Measurements from ENCODE around the gene C1orf52. TPM values are rescaled to one million over a fixed set of nuclear protein-coding genes. Genes with fewer than 3 reads are reported as not detected.

C1orf52 gene
- total and polyA plus RNA-seq, 5 donors from 2014 or later, result 19.7 to 55.6 (median 27.6) TPM

- Histone ChIP-seq H3K27me3 (ENCODE audit: control insufficient read depth, insufficient read depth, low read length) (no peaks in the 10 kb centered on the region), H3K4me1 (ENCODE audit: control insufficient read depth, insufficient read depth, low read length, poor library complexity, severe bottlenecking) (no peaks in the 10 kb centered on the region), H3K4me3 (ENCODE audit: low read depth, low read length) (no peak overlapping the region), H3K27ac (ENCODE audit: insufficient read depth, low read length, poor library complexity, severe bottlenecking) (no peak overlapping the region), H3K36me3 (ENCODE audit: control insufficient read depth, insufficient read depth, low read length) (no peaks in the 10 kb centered on the region), H3K9me3 (ENCODE audit: control insufficient read depth in 2 of 2, low read length in 2 of 2) (no peaks in the 10 kb centered on the region)
- Mint-ChIP-seq H3K9me3 (no peaks in the 10 kb centered on the region), H3K36me3 (no peaks in the 10 kb centered on the region), H3K27me3 (peaks cover 4% of the 10 kb centered on the region), H3K27ac (no peak overlapping the region), H3K4me3 (no peak overlapping the region), H3K4me1 (no peaks in the 10 kb centered on the region)
- DNase-seq (no peak), ATAC-seq (ENCODE audit: low read depth in 2 of 2) (no peak)
Measured at GRCh38 chr1:85289207-85289847, 29.9 kb upstream of the C1orf52 start.

GRCh38 chr1:85284202-85284601 lies 24.7 kb upstream of the C1orf52 start:
- H3K27ac ChIP-seq (ENCODE audit: insufficient read depth, low read length, poor library complexity, severe bottlenecking), result no peak overlapping the region
- H3K27me3 Mint-ChIP-seq, result peaks cover under 1% of the 10 kb centered on the region
- H3K9me3 Mint-ChIP-seq, result no peaks in the 10 kb centered on the region

GRCh38 chr1:85283475-85284199 lies 24.2 kb upstream of the C1orf52 start:
- Histone ChIP-seq H3K4me1 (ENCODE audit: control insufficient read depth, insufficient read depth, low read length, poor library complexity, severe bottlenecking) (peaks cover 5% of the 10 kb centered on the region), H3K27ac (ENCODE audit: insufficient read depth, low read length, poor library complexity, severe bottlenecking) (no peak overlapping the region), H3K4me3 (ENCODE audit: low read depth, low read length) (no peak overlapping the region), H3K36me3 (ENCODE audit: control insufficient read depth, insufficient read depth, low read length) (no peaks in the 10 kb centered on the region), H3K9me3 (ENCODE audit: control insufficient read depth in 2 of 2, low read length in 2 of 2) (no peaks in the 10 kb centered on the region), H3K27me3 (ENCODE audit: control insufficient read depth, insufficient read depth, low read length) (no peaks in the 10 kb centered on the region)
- no peak for DNase-seq
- no peaks in the 10 kb centered on the region for H3K36me3 Mint-ChIP-seq
- H3K4me3 Mint-ChIP-seq, result no peak overlapping the region
- peaks cover 6% of the 10 kb centered on the region for H3K27me3 Mint-ChIP-seq
- H3K9me3 Mint-ChIP-seq, result peaks cover 0 to 3% (median 0%) of the 10 kb centered on the region in 7 donors
- H3K27ac Mint-ChIP-seq, result peak overlapping the region in 1 of 3 donors; percentile 5
- ATAC-seq (ENCODE audit: low read depth in 2 of 2), result no peak
- H3K4me1 Mint-ChIP-seq, result peaks cover 0 to 21% (median 9%) of the 10 kb centered on the region in 4 donors

More at GRCh38 chr1:85284202-85284601, 24.7 kb upstream of the C1orf52 start:
- Mint-ChIP-seq H3K4me3 (no peak overlapping the region), H3K27ac (no peak overlapping the region), H3K36me3 (no peaks in the 10 kb centered on the region), H3K4me1 (peaks cover 0 to 16% (median 3%) of the 10 kb centered on the region in 4 donors)
- DNase-seq (no peak), ATAC-seq (ENCODE audit: low read depth in 2 of 2) (no peak)
- Histone ChIP-seq H3K36me3 (ENCODE audit: control insufficient read depth, insufficient read depth, low read length) (no peaks in the 10 kb centered on the region), H3K9me3 (ENCODE audit: control insufficient read depth in 2 of 2, low read length in 2 of 2) (no peaks in the 10 kb centered on the region), H3K27me3 (ENCODE audit: control insufficient read depth, insufficient read depth, low read length) (no peaks in the 10 kb centered on the region), H3K4me3 (ENCODE audit: low read depth, low read length) (no peak overlapping the region), H3K4me1 (ENCODE audit: control insufficient read depth, insufficient read depth, low read length, poor library complexity, severe bottlenecking) (no peaks in the 10 kb centered on the region)

- Histone ChIP-seq H3K9me3 (ENCODE audit: control insufficient read depth in 2 of 2, low read length in 2 of 2) (no peaks in the 10 kb centered on the region), H3K27ac (ENCODE audit: insufficient read depth, low read length, poor library complexity, severe bottlenecking) (no peak overlapping the region), H3K36me3 (ENCODE audit: control insufficient read depth, insufficient read depth, low read length) (no peaks in the 10 kb centered on the region), H3K4me1 (ENCODE audit: control insufficient read depth, insufficient read depth, low read length, poor library complexity, severe bottlenecking) (peaks cover 5% of the 10 kb centered on the region), H3K4me3 (ENCODE audit: low read depth, low read length) (no peak overlapping the region), H3K27me3 (ENCODE audit: control insufficient read depth, insufficient read depth, low read length) (no peaks in the 10 kb centered on the region)
- Mint-ChIP-seq H3K4me3 (peak overlapping the region in 1 of 4 donors; percentile 12), H3K9me3 (peaks cover 0 to 3% (median 0%) of the 10 kb centered on the region in 7 donors), H3K4me1 (peaks cover 0 to 23% (median 11%) of the 10 kb centered on the region in 4 donors), H3K27ac (no peak overlapping the region), H3K36me3 (no peaks in the 10 kb centered on the region), H3K27me3 (peaks cover 6% of the 10 kb centered on the region)
- no peak for DNase-seq
- ATAC-seq (ENCODE audit: low read depth in 2 of 2), result no peak
Measured at GRCh38 chr1:85282424-85282823, 23.0 kb upstream of the C1orf52 start.

- no peak for DNase-seq
- peaks cover 16% of the 10 kb centered on the region for H3K4me1 ChIP-seq (ENCODE audit: control insufficient read depth, insufficient read depth, low read length, poor library complexity, severe bottlenecking)
- H3K27me3 ChIP-seq (ENCODE audit: control insufficient read depth, insufficient read depth, low read length), result no peaks in the 10 kb centered on the region
- no peak overlapping the region for H3K4me3 ChIP-seq (ENCODE audit: low read depth, low read length)
- Mint-ChIP-seq H3K27me3 (peaks cover 6% of the 10 kb centered on the region), H3K27ac (no peak overlapping the region), H3K4me1 (peaks cover 5 to 35% (median 16%) of the 10 kb centered on the region in 4 donors), H3K9me3 (peaks cover 0 to 3% (median 0%) of the 10 kb centered on the region in 7 donors), H3K36me3 (no peaks in the 10 kb centered on the region), H3K4me3 (no peak overlapping the region)
- no peaks in the 10 kb centered on the region for H3K36me3 ChIP-seq (ENCODE audit: control insufficient read depth, insufficient read depth, low read length)
- ATAC-seq (ENCODE audit: low read depth in 2 of 2), result no peak
- H3K27ac ChIP-seq (ENCODE audit: insufficient read depth, low read length, poor library complexity, severe bottlenecking), result no peak overlapping the region
- no peaks in the 10 kb centered on the region for H3K9me3 ChIP-seq (ENCODE audit: control insufficient read depth in 2 of 2, low read length in 2 of 2)
Measured at GRCh38 chr1:85280636-85281035, 21.2 kb upstream of the C1orf52 start.

- no peaks in the 10 kb centered on the region for H3K9me3 ChIP-seq (ENCODE audit: control insufficient read depth in 2 of 2, low read length in 2 of 2)
- Mint-ChIP-seq H3K36me3 (no peaks in the 10 kb centered on the region), H3K27ac (peak overlapping the region in 2 of 3 donors; percentile 16 to 83), H3K4me3 (peak overlapping the region in 3 of 4 donors; percentile 47 to 85 (median 70)), H3K27me3 (peaks cover 6% of the 10 kb centered on the region), H3K9me3 (peaks cover 0 to 3% (median 0%) of the 10 kb centered on the region in 7 donors), H3K4me1 (peaks cover 7 to 44% (median 26%) of the 10 kb centered on the region in 4 donors)
- H3K27me3 ChIP-seq (ENCODE audit: control insufficient read depth, insufficient read depth, low read length), result no peaks in the 10 kb centered on the region
- peaks cover 26% of the 10 kb centered on the region for H3K4me1 ChIP-seq (ENCODE audit: control insufficient read depth, insufficient read depth, low read length, poor library complexity, severe bottlenecking)
- H3K36me3 ChIP-seq (ENCODE audit: control insufficient read depth, insufficient read depth, low read length), result no peaks in the 10 kb centered on the region
- no peak overlapping the region for H3K27ac ChIP-seq (ENCODE audit: insufficient read depth, low read length, poor library complexity, severe bottlenecking)
- ATAC-seq (ENCODE audit: low read depth in 2 of 2), result no peak
- DNase-seq, result no peak
- H3K4me3 ChIP-seq (ENCODE audit: low read depth, low read length), result no peak overlapping the region
Measured at GRCh38 chr1:85279458-85280080, 20.1 kb upstream of the C1orf52 start.

- H3K27ac ChIP-seq (ENCODE audit: insufficient read depth, low read length, poor library complexity, severe bottlenecking), result no peak overlapping the region
- H3K9me3 Mint-ChIP-seq, result peaks cover 0 to 3% (median 0%) of the 10 kb centered on the region in 7 donors
- H3K4me3 ChIP-seq (ENCODE audit: low read depth, low read length), result peak overlapping the region; percentile 52
- H3K27me3 ChIP-seq (ENCODE audit: control insufficient read depth, insufficient read depth, low read length), result no peaks in the 10 kb centered on the region
- peaks cover 6% of the 10 kb centered on the region for H3K27me3 Mint-ChIP-seq
- H3K9me3 ChIP-seq (ENCODE audit: control insufficient read depth in 2 of 2, low read length in 2 of 2), result no peaks in the 10 kb centered on the region
- H3K36me3 Mint-ChIP-seq, result peaks cover under 1% of the 10 kb centered on the region
- peak overlapping the region in 2 of 4 donors; percentile 47 to 70 for H3K4me3 Mint-ChIP-seq
- peak overlapping the region in 2 of 3 donors; percentile 16 to 83 for H3K27ac Mint-ChIP-seq
- H3K36me3 ChIP-seq (ENCODE audit: control insufficient read depth, insufficient read depth, low read length), result no peaks in the 10 kb centered on the region
- no peak for ATAC-seq (ENCODE audit: low read depth in 2 of 2)
- H3K4me1 ChIP-seq (ENCODE audit: control insufficient read depth, insufficient read depth, low read length, poor library complexity, severe bottlenecking), result peaks cover 33% of the 10 kb centered on the region
- DNase-seq, result peak in 1 of 3 donors; percentile 64
- peaks cover 14 to 51% (median 33%) of the 10 kb centered on the region in 4 donors for H3K4me1 Mint-ChIP-seq
Measured at GRCh38 chr1:85278853-85279314, 19.4 kb upstream of the C1orf52 start.
